ENCODE results near the gene DHX8.

The DHX8 gene

GRCh38 chr17:43536236-43536992 lies 52.6 kb downstream of the DHX8 start:
- H3K4me2 ChIP-seq (ENCODE audit: low read length): no peak overlapping the region
- no peaks in the 10 kb centered on the region for H4K20me1 ChIP-seq (ENCODE audit: control insufficient read depth, insufficient read depth, low read depth, low read length)
- no peaks in the 10 kb centered on the region for H3F3A ChIP-seq (ENCODE audit: control insufficient read depth, insufficient read depth)
- H3K4me3 ChIP-seq (ENCODE audit: low read length): no peak overlapping the region
- peaks cover under 1% of the 10 kb centered on the region; the same call in 1 of the 2 replicates for H3K27me3 ChIP-seq (ENCODE audit: control insufficient read depth, low read length)
- no peaks in the 10 kb centered on the region for H3K9me3 ChIP-seq (ENCODE audit: control insufficient read depth, insufficient read depth, low read length)
- H3K36me3 ChIP-seq (ENCODE audit: control insufficient read depth, low read length): no peaks in the 10 kb centered on the region
- no peaks in the 10 kb centered on the region for H3K9me2 ChIP-seq (replicated peaks; ENCODE audit: control insufficient read depth, low read length)
- H3K4me1 ChIP-seq (ENCODE audit: control insufficient read depth, low read length): no peaks in the 10 kb centered on the region
- no peak for TF ChIP-seq CTCF (IDR thresholded peaks at IDR 0.05; ENCODE audit: low read depth, low read length, poor library complexity, severe bottlenecking)
- TF ChIP-seq EZH2phosphoT487 (IDR thresholded peaks at IDR 0.05; ENCODE audit: borderline replicate concordance, low read length): no peak
- H3K27ac ChIP-seq (ENCODE audit: low read depth, low read length): no peak overlapping the region
- H3K79me2 ChIP-seq (ENCODE audit: control insufficient read depth, low read length): no peaks in the 10 kb centered on the region

- Histone ChIP-seq H3K36me3 (ENCODE audit: control insufficient read depth, low read length) (no peaks in the 10 kb centered on the region), H3K27ac (ENCODE audit: low read depth, low read length) (no peak overlapping the region), H4K20me1 (ENCODE audit: control insufficient read depth, insufficient read depth, low read depth, low read length) (no peaks in the 10 kb centered on the region), H3K4me2 (ENCODE audit: low read length) (no peak overlapping the region), H3K27me3 (ENCODE audit: control insufficient read depth, low read length) (peaks cover 44% of the 10 kb centered on the region), H3K79me2 (ENCODE audit: control insufficient read depth, low read length) (no peaks in the 10 kb centered on the region), H3K9me3 (ENCODE audit: control insufficient read depth, insufficient read depth, low read length) (no peaks in the 10 kb centered on the region), H3K9me2 (replicated peaks; ENCODE audit: control insufficient read depth, low read length) (no peaks in the 10 kb centered on the region), H3F3A (ENCODE audit: control insufficient read depth, insufficient read depth) (no peaks in the 10 kb centered on the region), H3K4me3 (ENCODE audit: low read length) (no peak overlapping the region), H3K4me1 (ENCODE audit: control insufficient read depth, low read length) (peaks cover 13% of the 10 kb centered on the region)
- TF ChIP-seq EZH2phosphoT487 (IDR thresholded peaks at IDR 0.05; ENCODE audit: borderline replicate concordance, low read length): no peak
- no peak for TF ChIP-seq CTCF (IDR thresholded peaks at IDR 0.05; ENCODE audit: low read depth, low read length, poor library complexity, severe bottlenecking)
Measured at GRCh38 chr17:43540821-43541674, 57.3 kb downstream of the DHX8 start.

GRCh38 chr17:43542859-43543258 lies 59.1 kb downstream of the DHX8 start:
- Histone ChIP-seq H3K27ac (ENCODE audit: low read depth, low read length) (no peak overlapping the region), H3K9me2 (replicated peaks; ENCODE audit: control insufficient read depth, low read length) (no peaks in the 10 kb centered on the region), H3K36me3 (ENCODE audit: control insufficient read depth, low read length) (no peaks in the 10 kb centered on the region), H4K20me1 (ENCODE audit: control insufficient read depth, insufficient read depth, low read depth, low read length) (peaks cover 7% of the 10 kb centered on the region; the same call in 1 of the 2 replicates), H3K27me3 (ENCODE audit: control insufficient read depth, low read length) (peaks cover 59% of the 10 kb centered on the region), H3K4me2 (ENCODE audit: low read length) (no peak overlapping the region), H3K4me1 (ENCODE audit: control insufficient read depth, low read length) (peaks cover 21% of the 10 kb centered on the region), H3F3A (ENCODE audit: control insufficient read depth, insufficient read depth) (no peaks in the 10 kb centered on the region), H3K4me3 (ENCODE audit: low read length) (no peak overlapping the region), H3K79me2 (ENCODE audit: control insufficient read depth, low read length) (no peaks in the 10 kb centered on the region), H3K9me3 (ENCODE audit: control insufficient read depth, insufficient read depth, low read length) (no peaks in the 10 kb centered on the region)
- TF ChIP-seq EZH2phosphoT487 (IDR thresholded peaks at IDR 0.05; ENCODE audit: borderline replicate concordance, low read length) (no peak), CTCF (IDR thresholded peaks at IDR 0.05; ENCODE audit: low read depth, low read length, poor library complexity, severe bottlenecking) (no peak)
